ENCODE measurements around the gene TBX6.
"Not testable (repeated sequence)": the region's sequence is repeated elsewhere in the genome, so short reads cannot be mapped to it uniquely, and the experiment has no call there.

Gene TBX6, protein sequence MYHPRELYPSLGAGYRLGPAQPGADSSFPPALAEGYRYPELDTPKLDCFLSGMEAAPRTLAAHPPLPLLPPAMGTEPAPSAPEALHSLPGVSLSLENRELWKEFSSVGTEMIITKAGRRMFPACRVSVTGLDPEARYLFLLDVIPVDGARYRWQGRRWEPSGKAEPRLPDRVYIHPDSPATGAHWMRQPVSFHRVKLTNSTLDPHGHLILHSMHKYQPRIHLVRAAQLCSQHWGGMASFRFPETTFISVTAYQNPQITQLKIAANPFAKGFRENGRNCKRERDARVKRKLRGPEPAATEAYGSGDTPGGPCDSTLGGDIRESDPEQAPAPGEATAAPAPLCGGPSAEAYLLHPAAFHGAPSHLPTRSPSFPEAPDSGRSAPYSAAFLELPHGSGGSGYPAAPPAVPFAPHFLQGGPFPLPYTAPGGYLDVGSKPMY

DNA sequence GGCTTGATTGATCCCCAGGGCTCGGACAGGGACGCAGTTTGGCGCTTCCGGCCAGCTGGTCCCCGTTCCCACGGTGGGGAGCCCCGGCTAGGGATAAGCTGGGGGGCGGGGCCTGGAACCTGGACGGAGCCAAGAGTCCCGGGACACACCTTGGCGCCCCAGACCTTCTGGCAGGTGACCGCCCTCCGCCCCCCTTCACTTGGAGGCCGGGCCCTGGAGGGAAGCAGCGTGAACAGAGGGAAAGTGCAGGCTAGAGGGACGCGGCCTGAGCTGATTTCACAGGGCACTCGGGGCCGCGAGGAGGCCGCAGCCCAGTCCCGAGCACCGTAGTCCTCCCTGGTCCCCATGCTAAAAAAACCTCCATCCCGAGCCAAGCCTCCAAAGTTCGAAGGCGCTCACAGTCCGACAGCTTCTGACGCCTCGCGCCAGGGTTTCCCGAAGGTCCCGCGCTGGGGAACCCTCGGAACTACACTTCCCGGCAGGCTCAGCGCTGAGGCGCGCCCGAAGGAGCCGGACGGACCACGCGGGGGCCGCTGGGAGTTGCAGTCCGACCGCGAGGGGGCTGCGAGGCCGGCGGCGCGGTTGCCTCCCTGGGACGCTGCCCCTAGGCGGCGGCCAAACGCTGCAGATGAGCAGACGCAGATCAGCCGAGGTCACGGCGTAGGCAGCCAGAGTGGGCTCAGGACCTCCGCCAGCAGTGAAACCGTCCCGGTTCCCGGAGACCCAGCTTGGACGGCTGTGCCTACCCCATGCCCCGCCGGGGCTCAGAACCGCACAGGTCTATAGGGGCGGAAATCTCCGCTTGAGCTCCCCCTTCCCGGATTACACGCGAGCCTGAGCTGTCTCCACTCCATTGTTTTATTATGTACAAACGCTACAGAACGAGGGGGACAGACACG, at the start of gene TBX6:
TBX6 (minus strand) TSS at position 451 of the 899 bp plus-strand sequence. CDS start 731 bp downstream, outside the sequence.
- DNase-seq: peak; percentile 95

DNA sequence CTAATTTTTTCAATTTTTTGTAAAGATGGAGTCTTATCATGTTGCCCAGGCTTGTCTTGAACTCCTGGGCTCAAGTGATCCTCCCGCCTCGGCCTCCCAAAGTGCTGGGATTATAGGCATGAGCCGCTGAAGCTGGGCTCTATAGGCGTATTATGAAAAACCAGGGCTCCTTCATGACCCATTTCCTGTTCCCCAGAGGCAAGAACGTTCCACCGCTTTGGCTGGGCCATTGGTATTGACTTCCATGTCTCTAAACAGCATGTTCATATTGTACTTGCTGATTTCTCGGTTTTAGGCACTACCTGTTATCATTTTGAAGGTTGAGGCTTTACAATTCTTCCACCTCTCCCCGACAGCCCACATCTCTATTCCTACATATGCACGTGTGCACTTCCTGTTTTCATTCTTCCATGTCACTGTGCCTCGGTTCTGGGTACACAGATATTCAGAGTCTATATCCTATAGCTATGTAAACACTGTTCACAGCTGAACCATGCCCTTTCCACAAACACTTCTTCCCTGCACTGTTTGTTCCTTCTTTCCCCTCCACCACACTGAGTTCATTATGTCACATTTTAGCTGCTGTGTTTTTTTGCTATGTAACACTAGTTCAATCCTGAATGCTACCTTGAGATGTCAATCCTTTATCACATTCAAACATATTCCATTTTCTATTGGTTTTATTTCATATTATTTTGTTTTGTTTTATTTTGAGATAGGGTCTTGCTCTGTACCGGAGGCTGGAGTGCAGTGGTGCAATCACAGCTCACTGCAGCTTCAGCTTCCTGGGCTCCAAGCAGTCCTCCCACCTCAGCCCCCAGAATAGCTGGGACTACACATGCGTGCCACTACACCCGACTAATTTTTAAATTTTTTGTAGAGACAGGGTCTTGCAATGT, 48.1 kb upstream of the TBX6 start:
- no peak for DNase-seq

DNA sequence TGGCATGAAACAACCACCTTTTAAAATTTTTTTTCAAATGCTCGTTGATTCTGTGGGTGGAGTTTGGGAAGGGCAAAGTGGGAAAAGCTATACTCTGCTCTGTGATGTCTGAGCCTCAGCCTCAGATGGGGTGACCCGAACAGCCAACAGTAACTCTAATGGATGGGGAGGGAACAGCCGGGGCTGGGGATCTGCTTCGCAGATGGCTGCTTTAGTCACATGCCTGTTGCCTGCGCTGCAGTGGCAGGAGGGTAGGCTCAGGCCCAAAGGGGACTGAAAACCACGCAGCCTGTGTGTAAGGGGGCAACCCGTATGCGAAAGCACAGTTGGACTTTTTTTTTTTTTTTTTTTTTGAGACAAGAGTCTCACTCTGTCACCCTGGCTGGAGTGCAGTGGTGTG, 46.2 kb upstream of the TBX6 start:
- no peak for DNase-seq

DNA sequence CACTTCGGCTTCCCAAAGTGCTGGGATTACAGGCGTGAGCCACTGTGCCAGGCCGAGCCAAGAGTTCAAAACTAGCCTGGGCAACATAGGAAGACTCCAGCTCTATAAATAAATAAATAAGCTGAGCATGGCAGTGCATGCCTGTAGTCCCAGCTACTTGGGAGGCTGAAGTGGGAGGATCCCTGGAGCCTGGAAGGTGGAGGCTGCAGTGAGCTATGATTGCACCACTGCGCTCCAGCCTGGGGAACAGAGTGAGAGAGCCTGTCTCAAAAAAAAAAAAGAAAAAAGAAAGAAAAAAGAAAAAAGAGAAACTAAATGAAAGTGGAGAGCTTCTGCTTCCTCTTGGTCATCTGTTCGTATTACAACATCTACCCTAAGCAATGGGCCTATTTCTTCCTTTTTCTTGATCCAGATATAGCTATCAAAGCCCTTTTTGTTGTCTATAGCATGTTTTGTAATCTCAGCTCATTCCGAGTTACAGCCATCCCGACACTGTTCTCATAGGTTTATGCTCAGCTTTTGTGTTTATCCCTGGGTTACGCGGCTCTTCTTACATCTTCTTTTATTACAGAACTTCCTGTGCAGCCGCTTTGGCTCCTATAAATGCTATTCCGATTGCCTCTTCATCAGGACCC, 45.4 kb upstream of the TBX6 start:
- no peak for DNase-seq

DNA sequence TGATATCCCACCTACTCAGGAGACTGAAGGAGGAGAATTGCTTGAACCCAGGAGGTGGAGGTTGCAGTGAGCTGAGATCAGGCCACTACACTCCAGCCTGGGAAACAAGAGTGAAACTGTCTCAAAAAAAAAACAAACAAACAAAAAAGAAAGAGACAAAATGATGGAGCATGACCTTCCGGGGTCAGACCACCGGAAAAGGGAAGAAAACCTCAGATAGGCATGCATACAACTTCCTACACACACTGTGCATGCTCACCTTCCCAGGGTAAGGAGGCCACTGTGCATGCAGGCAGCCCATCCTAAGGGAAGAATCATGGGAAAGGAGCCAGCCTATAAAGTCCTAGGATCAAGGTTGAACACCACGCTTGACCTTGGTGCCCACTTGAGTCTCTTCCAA, 40.9 kb upstream of the TBX6 start:
- DNase-seq: no peak

DNA sequence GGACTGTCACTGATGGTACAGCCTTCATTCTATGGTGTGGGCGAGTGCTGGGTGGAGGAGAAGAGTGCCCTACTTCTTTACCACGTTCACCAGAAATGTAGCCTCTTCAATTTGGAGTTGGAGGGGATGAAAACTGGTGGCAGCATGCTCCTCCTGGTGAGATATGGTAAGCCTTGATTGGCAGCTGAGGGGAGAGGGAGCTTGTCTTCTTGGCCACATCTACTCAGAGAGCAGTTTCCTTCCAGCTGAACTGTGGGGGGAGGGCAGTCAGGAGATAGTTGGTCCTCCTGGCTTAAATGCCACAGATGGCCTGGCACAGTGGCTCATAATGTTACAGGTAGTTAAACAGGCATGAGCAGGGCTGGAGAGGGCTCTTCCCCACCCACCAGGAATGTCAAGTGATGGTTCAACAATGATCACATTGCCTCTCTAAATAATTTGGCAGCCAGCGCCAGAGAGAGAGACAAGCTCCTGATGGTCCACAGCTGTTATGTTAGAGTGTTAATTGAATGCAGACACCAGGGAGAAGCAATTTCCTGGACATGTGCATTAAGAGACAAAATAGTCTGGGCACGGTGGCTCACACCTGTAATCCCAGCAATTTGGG, 40.2 kb upstream of the TBX6 start:
- peak; percentile 50 for DNase-seq

DNA sequence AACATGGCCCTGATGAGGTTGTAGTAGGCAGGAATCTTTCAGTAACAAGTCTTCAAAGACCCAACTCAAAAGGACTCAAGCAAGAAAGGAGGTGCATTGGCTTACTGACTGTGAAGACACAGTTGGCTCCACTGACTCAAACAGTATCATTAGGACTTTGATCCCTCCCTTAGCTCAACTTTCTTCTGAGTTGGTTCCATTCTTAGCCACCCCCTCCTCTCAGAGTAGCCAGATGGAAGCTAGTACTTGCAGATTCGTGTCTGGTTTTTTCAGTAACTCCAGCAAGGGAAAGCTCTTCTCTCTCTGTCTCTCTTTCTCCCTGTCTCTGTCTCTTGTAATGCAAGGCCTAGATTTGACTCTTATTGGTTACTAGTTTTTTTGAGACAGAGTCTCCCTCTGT, 36.3 kb upstream of the TBX6 start:
- no peak for DNase-seq

DNA sequence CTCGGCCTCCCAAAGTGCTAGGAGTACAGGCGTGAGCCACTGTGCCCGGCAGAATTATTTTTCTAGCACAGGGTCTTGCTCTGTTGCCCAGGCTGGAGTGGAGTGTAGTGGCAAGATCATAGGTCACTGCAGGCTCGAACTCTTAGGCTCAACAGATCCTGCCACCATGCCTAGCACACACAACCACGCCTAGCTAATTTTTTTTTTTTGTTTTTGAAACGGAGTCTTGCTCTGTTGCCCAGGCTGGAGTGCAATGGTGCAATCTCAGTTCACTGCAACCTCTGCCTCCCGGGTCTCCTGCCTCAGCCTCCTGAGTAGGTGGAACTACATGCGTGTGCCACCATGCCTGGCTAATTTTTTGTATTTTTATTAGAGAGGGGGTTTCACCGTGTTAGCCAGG, 34.0 kb upstream of the TBX6 start:
- not testable (repeated sequence) for DNase-seq

DNA sequence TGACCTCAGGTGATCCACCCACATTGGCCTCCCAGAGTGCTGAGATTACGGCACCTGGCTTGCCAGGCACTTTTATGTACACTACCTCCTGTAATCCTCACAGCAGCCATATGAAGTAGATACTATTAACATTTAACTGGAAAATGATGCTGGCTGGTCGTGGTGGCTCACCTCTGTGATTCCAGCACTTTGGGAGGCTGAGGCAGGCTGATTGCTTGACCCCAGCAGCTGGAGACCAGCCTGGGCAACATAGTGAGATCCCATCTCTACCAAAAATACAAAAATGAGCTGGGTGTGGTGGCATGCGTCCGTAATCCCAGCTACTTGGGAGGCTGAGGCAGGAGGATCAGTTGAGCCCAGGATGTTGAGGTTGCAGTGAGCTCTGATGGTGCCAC, 33.3 kb upstream of the TBX6 start:
- no peak for DNase-seq

DNA sequence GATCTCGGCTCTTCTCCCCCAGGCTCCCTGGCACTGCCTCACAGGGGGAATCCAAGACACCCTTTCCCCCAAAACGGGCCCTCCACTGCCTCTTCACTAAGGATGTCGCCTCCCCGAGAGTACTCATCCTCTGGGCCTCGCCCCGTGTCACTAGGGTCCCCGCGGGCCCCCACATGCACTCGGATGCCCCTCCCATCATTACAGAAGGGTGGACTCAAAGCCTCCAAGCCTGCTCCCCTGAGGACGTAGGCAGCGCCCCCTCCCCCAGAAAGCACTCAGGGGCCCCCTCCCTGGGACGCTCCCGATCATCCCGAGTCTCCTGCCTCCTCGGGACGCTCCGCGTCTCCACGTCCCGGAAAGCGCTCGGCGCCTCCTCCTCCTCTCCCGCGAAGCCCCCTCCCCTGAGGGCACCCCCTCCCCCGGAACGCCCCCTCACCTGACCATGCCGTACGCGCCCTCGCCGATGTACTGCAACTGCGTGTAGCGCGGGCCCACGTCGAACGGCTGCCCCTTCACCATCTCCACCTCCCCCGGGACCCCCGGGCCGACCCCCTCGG, 31.0 kb upstream of the TBX6 start:
- DNase-seq: no peak

DNA sequence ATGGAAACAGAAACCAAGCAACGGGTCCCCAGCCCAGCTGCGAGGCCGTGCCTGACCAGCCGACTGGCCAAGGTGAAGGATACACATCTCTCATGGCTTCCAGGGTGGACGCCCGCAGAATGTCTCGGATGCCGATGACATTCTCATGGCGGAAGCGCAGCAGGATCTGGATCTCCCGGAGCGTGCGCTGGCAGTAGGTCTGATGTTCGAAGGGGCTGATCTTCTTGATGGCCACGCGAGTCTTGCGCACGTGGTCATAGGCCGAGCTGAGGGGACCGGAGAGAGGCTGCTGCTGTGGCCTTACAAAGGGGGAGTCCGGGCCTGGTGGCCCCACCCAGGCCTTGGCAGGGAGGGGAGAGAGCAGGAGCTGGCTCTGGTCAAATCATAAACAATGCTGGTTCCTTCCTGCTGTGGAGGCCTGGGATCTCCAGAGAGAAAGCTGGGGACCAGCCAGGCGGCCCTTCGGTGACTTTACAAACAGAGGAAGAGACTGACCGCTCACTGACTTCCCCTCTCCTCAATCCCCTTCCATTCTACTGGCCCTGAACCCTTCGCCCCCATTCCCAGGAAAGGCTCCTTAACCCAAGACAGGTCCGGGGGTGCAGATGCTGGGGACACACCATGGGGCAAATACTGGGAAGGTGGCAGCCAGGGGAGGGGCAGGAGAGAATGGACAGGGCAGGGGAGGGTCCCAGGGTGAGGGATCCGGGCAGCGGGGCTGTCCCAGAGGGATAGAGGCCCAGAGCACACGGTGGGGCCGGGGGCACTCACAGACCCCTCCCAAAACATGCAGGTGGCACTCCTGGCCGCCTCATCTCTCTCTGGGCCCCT, 30.2 kb upstream of the TBX6 start:
- no peak for DNase-seq

DNA sequence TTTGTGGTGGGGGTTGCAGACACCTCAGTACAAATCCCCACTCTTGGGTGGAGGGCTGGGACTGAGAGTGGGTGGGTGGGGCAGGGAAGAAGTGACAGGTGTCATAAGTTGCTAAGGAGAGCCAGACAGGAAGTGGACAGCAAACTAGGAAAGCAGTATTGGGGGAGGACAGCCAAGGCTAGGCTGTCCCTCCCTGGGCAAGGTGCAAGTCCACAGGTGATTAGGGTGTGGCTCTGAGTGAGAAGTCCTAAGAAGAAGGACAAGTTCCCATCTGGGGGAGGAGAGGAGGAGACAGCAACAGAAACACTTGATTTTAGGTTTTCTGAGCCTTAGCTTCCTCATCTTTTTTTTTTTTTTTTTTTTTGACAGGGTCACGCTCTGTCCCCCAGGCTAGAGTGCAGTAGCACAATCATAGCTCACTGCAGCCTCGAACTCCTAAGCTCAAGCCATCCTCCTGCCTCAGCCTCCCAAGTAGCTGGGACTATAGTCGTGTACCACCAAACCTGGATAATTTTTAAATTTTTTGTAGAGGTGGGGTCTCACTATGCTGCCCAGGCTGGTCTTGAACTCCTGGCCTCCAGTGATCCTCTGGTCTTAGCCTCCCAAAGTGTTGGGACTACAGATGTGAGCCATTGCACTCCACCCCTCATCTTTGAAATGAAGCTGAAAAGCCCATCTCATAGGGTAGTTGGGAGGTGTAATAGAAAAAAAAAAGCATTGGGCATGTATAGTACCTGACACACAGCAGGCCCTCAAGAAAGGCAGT, 28.8 kb upstream of the TBX6 start:
- no peak for DNase-seq

DNA sequence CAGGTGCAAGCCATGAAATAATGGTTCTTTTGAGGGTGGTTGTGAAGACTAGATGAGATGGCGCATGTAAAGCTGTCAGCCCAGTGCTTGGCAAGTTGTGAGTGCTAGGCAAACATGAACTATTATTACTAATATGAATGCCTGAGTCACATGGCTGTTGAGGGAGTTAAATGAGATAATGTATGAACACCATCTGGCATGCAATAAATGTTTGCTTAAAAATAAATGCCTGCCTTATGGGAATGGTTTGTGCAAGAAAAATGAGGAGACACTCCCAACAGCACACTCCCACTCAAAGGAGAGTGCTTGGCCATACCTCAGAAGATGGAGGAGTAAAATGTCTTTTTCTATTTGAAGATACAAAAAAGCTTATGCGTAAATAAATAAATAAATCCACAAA, 27.7 kb upstream of the TBX6 start:
- DNase-seq: no peak

DNA sequence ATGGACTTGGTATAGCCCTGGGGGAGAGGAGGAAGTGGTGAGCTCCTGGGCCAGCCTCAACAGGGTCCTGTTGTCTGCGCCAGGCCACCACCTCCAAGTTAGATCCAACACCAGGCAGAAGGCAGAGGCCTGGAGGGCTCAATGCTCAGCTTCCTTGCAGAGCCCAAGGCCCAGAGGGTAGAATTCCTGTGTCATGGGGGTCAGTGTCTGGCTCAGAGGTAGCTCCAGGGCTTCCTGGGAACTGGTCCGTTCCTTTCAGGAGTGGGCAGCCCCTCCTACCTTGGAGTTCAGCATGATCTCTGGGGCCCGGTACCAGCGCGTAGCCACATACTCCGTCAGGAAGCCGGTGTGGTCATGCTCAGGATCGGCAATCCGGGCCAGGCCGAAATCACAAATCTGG, 26.0 kb upstream of the TBX6 start:
- no peak for DNase-seq

DNA sequence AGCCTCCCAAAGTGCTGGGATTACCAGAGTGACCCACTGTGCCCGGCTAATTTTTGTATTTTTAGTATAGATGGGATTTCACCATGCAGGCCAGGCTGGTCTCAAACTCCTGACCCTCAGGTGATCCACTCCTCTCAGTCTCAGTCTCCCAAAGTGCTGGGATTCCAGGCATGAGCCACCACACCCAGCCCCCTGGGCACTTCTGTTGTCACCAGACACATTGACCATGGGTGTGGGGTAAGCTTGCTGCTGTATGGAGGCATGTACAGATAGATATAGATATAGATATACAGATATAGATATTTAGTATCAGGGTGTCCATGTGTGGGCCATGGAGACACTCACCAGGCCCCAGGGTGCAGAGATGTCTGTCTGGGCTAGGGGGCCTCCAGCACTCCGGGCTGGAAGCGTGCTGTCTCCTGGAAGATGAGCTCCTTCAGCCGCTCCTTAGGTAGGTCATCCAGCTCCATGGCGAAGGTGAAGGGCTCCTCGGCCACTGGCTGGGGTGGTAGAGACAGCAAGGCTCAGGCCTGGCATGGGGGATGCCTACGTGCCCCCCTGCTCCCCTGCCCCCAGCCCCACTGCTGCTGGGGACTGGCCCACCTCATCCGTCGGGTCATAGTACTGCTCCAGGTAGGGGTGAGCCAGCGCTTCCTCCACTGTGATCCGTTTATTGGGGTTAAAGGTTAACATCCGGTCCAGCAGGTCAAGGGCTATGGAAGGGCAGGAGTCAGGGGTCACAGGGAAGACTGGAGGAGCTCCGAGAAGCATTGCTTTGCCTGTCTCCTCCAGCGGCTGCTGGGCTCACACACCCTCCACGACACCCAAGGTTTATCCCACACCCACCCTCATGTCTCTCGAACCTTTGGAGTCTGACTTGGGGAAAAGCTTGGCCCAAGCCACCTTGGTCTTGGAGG, 24.8 kb upstream of the TBX6 start:
- no peak for DNase-seq

DNA sequence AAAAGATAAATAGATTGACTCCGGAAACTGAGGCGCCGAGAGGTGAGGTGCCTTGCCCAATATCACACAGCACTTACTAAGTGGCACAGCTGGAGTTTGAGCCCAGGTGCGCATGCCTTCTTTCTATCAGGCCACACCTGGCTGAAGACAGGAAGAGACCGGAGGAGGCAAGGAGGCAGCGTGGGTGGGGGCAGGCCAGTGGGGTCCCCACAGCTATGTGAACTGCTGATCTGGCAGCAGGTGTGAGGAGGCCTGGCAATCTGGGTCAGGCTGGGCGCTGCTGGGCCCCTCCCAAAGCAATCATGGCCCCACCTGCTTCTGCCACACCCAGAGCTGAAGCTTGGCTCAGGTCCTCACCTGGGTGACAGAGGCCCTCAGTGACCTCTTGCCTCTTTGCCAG, 23.5 kb upstream of the TBX6 start:
- DNase-seq: no peak

DNA sequence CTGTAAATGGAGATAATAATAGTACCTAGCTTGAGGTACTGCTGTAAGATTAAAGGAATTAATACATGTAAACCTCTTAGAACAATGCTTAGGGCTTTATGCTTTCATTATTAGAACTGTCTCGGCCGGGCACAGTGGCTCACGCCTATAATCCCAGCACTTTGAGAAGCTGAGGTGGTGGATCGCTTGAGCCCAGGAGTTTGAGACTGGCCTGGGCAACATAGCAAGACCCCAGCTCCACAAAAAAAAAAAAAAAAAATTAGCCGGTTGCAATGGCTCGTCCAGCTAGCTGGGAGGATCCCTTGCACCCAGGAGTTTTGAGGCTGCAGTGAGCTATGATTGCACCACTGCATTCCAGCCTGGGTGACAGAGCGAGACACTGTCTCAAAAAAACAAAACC, 23.1 kb upstream of the TBX6 start:
- DNase-seq: not testable (repeated sequence)

DNA sequence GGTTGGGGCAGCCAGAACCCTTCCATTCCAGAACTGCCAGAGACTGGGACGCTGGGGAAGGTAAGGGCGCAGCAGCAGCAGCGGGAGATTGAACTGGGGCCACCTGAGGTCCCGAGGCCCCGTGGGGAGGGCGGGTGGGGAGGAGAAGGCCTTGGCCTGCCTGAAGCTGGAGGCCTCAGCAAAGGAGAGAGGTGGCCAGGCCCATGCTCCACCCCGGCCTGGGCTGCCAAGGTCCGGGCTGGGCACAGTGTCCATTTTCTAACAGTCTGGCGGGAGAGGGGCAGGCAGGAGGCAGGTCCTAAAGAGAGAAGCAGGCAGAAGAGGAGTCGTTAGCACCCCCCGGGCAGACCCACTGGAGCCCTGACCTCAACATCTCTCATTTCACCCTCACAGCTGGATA, 22.7 kb upstream of the TBX6 start:
- no peak for DNase-seq

Data from NCI-H2171 (cell line).